NCI-H128 (cell line): ENCODE measurements around the gene PPAT.

Experiments used
- DNase-seq: peaks from one replicate; lab custom pipeline; 2025; ENCODE audit not compliant: unreplicated experiment; lab: John Stamatoyannopoulos, UW

The PPAT gene

GRCh38 chr4:56434599-56435139 lies 746 bp downstream of the PPAT start:
- DNase-seq: peak; percentile 8

DNA sequence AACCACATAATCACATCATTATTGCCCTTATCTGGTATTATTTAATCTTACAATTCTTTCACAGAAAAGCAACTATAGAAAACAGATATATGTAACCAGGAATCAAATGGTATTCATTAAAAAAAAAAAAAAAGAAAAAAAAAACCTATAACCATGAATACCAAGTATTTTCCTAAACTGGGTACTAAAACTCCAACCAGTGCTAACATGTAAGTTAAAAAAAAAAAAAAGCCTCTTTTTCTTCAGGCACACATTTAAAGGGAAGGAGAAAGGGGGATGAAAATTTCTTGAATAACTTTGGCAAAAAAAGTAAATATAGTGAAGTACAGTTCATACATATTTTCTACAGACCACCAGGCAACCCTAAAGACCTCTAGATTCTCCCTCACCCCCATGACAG lies 2.1 kb downstream of the PPAT start:
- no peak for DNase-seq

DNA sequence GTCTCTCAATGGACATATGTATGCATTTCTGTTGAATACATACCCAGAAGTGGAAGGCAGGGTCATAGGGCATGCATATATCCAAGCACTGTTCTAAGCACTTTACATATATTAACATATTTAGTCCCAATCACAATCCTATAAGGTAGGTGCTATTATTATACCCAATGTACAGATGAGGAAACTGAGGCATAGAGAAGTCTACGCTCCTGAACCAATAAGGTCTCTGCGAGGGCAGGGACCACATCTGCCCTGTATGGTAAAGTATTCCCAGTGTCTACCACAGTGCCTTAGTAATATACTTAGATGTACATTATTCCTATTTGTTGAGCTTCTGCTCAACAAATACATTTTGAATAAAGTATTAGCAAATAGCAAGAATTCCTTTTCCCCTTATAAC lies 5.2 kb downstream of the PPAT start:
- DNase-seq: no peak

DNA sequence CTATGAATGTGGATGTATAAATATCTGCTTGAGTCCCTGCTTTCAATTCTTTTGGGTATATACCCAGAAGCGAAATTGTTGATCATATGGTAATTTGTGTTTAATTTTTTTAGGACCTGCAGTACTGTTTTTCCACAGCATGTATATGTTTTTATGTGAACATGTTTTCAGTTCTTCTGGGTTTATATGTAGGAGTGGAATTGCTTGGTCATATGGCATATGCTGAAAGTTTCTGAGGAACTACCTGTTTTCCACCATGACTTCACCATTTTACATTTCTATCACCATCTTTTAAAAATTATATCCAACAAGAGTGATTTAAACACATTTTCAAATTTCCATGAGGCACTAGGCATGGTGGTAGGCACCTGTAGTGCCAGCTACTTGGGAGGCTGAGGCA lies 8.2 kb downstream of the PPAT start:
- no peak for DNase-seq

DNA sequence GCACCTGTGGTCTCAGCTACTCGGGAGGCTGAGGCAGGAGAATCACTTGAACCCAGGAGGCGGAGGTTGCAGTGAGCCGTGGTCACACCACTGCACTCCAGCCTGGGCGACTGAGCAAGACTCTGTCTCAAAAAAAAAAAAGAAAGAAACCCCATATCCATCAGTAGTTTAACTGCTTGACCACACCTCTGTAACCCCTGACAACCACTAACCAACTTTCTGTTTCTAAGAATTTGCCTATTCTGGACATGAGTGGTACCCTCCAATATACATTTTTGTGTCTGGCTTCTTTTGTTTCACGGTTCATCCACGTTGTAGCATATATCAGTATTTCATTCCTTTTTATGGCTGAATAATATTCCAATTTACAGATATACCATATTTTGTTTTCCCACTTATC lies 9.1 kb downstream of the PPAT start:
- no peak for DNase-seq

DNA sequence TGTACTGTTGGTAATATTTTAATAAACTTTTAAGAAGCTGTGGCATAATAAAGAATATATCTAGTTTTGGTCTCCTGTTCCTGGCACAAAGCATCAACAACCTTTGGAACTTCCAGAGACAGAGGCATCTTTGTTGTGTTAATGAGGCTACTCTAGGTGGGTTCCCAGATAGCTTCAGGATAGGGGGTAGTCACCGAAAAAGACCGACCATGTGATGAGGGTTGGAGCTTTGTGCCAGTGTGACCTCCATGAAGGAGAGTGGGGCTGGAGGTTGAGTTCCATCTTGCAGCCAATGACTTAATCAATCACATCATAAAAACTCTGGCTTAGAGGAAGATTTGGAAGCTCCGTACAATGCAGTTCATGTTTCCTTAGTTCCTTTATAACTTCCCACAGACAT lies 9.9 kb downstream of the PPAT start:
- no peak for DNase-seq

- DNase-seq: no peak
These were observed 10.5 kb downstream of the PPAT start for GRCh38 chr4:56424697-56425514.

DNA sequence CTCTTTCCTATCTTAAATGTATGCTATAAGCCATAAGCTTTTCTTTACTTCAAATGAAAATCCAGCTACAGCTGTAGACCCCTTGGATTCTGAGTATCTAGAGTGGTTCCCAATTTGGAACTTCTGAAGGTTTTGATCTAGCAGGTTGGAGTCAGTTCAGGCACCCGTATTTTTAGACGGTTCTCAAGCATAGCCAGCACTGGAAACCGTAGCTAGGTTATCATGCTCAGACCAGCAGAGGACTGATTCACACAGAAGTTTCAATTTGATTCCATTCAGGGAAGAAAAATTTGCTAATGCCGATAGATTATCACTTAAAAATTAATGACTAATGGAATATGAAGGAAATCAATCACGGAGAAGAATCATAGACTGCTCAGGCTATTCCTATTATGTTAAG lies 11.2 kb downstream of the PPAT start:
- DNase-seq: no peak

DNA sequence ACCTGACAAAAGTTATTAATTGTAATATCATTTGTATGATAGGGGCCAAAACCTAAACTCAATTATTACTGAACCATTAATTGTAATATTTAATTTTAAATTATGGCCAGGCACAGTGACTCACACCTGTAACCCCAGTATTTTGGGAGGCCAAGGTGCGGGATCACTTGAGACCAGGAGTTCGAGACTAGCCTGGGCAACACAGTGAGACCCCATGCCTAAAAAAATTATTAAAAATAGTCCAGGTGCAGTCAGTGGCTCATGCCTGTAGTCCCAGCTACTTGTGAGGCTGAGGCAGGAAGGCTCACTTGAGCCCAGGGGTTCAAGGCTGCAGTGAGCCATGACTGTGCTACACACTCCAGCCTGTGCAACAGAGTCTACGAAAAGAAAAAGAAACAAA lies 18.0 kb downstream of the PPAT start:
- DNase-seq: no peak

DNA sequence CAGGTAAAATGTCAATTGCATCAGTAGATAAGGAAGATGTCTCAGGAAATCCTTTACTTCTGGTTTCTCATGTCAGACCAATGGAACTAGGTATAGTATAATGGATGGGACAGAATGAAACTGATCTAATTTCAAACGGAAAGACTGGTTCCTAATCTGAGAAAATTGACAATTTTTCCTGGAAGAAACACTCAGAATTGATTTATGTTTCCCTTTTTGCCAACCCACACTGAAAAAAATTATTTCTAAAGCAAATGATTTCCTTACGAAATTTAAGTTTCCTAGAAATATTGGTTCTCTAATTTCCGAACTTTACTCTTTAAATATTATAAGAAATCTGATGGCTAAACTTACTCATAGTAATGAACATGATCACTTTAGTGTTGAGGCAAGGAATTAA lies 19.1 kb downstream of the PPAT start:
- DNase-seq: no peak

- no peak for DNase-seq
These were observed 21.2 kb downstream of the PPAT start for GRCh38 chr4:56414135-56414670.

- peak; percentile 17 for DNase-seq
These were observed 25.0 kb downstream of the PPAT start for GRCh38 chr4:56410247-56411062.

DNA sequence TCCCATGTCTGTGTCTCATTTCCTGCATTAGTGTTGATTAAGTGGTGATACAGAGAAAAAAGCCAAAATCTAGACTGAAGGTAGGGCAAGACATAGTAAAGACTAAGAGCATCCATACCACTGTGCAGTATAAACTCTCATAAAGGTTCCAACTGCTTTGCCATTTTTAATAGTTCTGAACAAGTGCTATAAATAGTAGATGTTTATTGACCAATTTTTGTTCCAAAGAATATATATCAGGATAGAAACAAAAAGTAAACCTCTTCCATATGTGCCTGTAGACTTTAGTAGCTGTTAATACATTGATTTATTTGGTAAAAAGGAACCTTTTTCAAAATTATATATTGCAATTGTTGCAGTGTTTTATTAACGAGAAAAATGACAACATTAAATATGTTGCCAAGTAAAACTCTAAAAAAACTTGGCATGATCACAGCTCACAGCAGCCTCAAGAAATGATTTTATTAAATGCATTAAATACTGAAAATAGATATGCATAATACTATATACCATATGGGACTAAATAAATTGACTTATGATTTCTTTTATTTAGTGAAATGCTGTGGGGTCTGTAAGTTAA lies 25.8 kb downstream of the PPAT start:
- no peak for DNase-seq

GRCh38 chr4:56408978-56409377 lies 26.4 kb downstream of the PPAT start:
- no peak for DNase-seq

DNA sequence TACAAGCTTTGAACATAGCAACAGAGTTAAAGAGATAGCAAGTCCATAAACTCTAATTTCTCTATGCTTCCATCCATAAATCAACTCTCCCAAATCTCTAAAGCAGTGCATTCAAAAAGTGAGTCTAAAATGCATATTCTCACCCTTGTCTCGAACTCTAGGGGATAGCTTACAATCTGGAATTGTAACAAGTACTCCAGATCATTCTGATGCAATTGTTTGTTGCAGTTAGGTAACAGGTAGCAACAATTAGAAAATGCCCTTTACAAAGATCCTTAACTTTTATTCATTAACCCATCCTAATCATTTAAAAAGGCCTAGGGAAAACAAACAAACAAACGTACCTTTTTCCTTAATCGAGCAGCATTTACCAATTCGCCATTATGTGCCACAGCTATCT lies 29.3 kb downstream of the PPAT start:
- no peak for DNase-seq

- no peak for DNase-seq
These were observed 30.4 kb downstream of the PPAT start for GRCh38 chr4:56405016-56405415.

DNA sequence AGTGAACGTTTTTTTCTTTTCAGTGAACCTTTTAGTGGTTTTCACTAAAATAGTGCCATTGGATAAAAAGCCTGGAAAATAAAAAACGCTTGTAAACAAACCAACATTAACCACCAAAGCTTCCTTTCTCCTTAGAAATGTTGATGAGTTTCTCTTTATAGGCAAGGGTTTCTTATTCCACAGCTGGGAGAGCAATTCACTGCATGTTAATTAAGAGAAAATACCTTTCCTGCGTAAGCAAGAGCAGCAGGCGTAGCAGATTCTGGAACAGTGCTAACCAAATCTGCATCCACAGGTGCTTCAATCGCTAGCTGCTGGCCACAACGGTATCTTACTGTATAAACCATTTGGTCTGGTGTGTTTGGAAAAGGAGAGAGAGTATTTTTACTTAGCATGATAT lies 34.9 kb downstream of the PPAT start:
- no peak for DNase-seq

DNA sequence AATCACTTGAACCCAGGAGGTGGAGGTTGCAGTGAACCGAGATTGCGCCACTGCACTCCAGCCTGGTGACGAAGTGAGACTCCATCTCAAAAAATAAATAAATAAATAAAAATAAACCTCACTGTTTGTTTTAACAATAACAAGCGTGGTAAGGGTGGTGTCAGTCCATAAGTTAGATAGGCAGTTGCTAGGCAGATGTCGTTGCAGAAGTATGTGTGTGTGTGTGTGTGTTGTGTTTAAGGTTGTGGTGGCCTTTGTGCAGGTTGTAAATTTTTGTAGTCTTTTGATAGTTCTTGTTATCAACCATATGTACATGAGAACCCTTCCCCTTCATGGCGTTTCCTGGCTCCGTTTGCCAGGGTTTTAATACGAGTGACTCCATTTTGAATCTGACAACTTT lies 44.1 kb downstream of the PPAT start:
- DNase-seq: no peak

DNA sequence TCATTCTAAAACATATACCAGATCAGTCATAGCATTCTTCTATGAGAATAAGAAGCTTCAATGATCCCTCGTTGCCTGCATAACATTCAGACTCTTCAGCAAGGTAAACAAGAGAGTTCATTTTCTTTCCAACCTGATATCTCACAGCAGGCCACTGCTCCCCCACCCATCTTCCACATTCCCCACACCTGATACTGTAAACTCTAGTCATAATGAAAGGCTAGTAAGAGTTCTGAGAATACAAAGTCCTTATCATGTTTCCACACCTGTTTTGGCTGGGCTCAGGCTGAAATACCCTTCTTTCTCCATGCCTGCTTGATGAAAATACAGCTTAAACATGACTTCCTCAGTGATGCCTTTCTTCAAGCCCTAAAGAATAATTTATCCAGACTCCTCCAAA lies 45.9 kb downstream of the PPAT start:
- no peak for DNase-seq

DNA sequence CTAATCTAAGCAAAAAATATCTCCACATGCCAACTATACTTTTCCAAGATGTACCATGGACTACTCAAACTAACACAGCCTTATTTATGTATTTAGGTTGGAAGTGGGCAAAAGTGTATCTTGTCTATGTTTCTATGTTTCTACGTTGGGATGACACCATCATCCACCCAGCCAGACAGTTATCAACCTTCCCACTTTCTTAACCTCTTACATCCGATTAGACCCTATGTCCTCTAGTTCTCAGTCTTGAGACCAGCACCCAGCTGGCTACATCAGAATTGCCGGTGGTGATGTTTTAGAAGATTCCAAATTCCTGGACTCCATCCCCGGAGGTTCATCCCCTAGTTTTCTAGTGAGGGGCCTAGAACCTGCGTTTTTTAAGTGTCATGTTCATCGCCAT lies 47.1 kb downstream of the PPAT start:
- DNase-seq: no peak
